K562 (cell line): ENCODE results near the gene VPS13D. TPM values are rescaled to one million over a fixed set of nuclear protein-coding genes. Genes with fewer than 3 reads are reported as not detected.

Experiments
- CTCFL ChIP-seq: IDR thresholded peaks from 2 replicates; pipeline ENCODE4 v1.6.1; 2011; ENCODE audit warnings: borderline replicate concordance, low read depth, mild to moderate bottlenecking, moderate library complexity, low read length; ENCODE audit not compliant: insufficient read depth, poor library complexity, severe bottlenecking
- FOXK2 ChIP-seq, 2 experiments: fragments of 450-650 bp; IDR thresholded peaks in 1 of 2; conservative IDR thresholded peaks in 1 of 2; 2 replicates each; pipeline ENCODE4 v1.6.1; 2016; ENCODE audit warnings: low read depth in 2 of 2, mild to moderate bottlenecking in 1 of 2
- HNRNPUL1 ChIP-seq: fragments of 200-400 bp; formaldehyde crosslinking; IDR thresholded peaks from 2 replicates; pipeline ENCODE4 v1.6.1; 2017; ENCODE audit warnings: low read length
- IRF1 ChIP-seq: sonication (generic); formaldehyde crosslinking; IDR thresholded peaks from 2 replicates; pipeline ENCODE4 v1.8.0; 2022; ENCODE audit warnings: missing genetic modification reagents, mild to moderate bottlenecking, borderline replicate concordance
- KAT2B ChIP-seq: IDR thresholded peaks from one replicate; pipeline ENCODE4 v1.6.1; 2012; ENCODE audit warnings: low read depth, mild to moderate bottlenecking, control low read depth, inconsistent platforms, low read length, moderate library complexity
- SAFB ChIP-seq: fragments of 200-400 bp; formaldehyde crosslinking; IDR thresholded peaks from 2 replicates; pipeline ENCODE4 v1.6.1; 2017; ENCODE audit warnings: low read depth, low read length, borderline replicate concordance
- SMAD4 ChIP-seq: fragments of 250-450 bp; sonication (Bioruptor Pico); conservative IDR thresholded peaks from 2 replicates; pipeline ENCODE4 v1.8.0; 2021; ENCODE audit warnings: inconsistent platforms, mild to moderate bottlenecking, moderate library complexity
- SRSF1 ChIP-seq: fragments of 200-400 bp; formaldehyde crosslinking; IDR thresholded peaks from 2 replicates; pipeline ENCODE4 v1.6.1; 2017; ENCODE audit warnings: mild to moderate bottlenecking, low read depth, low read length, moderate library complexity
- THAP12 ChIP-seq: fragments of 250-450 bp; sonication (Bioruptor Pico); IDR thresholded peaks from 2 replicates; pipeline ENCODE4 v1.9.0; 2021; ENCODE audit warnings: mild to moderate bottlenecking, inconsistent platforms
- ZC3H4 ChIP-seq: sonication (generic); formaldehyde crosslinking; IDR thresholded peaks from 2 replicates; pipeline ENCODE4 v1.9.0; 2021; ENCODE audit warnings: missing genetic modification reagents, borderline replicate concordance
- ZNF263 ChIP-seq: sonication (generic); formaldehyde crosslinking; IDR thresholded peaks from 2 replicates; pipeline ENCODE4 v1.8.0; 2022; ENCODE audit warnings: mild to moderate bottlenecking, missing genetic modification reagents, borderline replicate concordance
- polyA plus RNA-seq, 8 experiments: library from polyadenylated mRNA; depleted of rRNA in 4 of 8; stranded (reverse) in 5 of 8; unstranded in 3 of 8; fragments of >200 nt; fragmentation: Nextera tagmentation in 2 of 8; fragmentation: Illumina TruSeq in 1 of 8; extraction: Ambion mirVana in 2 of 8; extraction: Trizol in 1 of 8; gene quantifications; 2 replicates each; pipeline versions ENCODE4 v1.2.1 to v1.2.3, GENCODE V29; 2011 to 2014; ENCODE audit warnings: inconsistent platforms in 1 of 8, missing spikeins in 1 of 8
- total RNA-seq, 7 experiments: library from RNA; depleted of rRNA in 6 of 7; stranded (reverse); fragments of >200 nt in 6 of 7; fragmentation: Illumina TruSeq in 2 of 7; extraction: Trizol in 2 of 7; gene quantifications; 2 replicates each; pipeline versions ENCODE4 v1.2.1 to v1.2.3, GENCODE V29; 2011 to 2021; ENCODE audit warnings: low replicate concordance in 1 of 7
- TF ChIP-seq, protein P1 (sequence below): fragments of 250-450 bp; sonication (Bioruptor Pico); IDR thresholded peaks from 2 replicates; pipeline ENCODE4 v1.5.0; 2020; ENCODE audit warnings: mild to moderate bottlenecking
- TF ChIP-seq, protein P2 (sequence below): fragments of 150-350 bp; IDR thresholded peaks from 2 replicates; pipeline ENCODE4 v1.6.1; 2014; ENCODE audit warnings: low read depth, mild to moderate bottlenecking, low read length, borderline replicate concordance
- TF ChIP-seq, protein P3 (sequence below): fragments of 450-650 bp; formaldehyde crosslinking; IDR thresholded peaks from 2 replicates; pipeline ENCODE4 v1.4.0; 2020; ENCODE audit warnings: mild to moderate bottlenecking

The VPS13D gene
- total and polyA plus RNA-seq, 9 of the 15 experiments (the other 6 are each of a cell fraction or from before 2014, with no cell fraction given), result 6.1 to 51.5 (median 38.5) TPM

- TF ChIP-seq HNRNPUL1 (no peak), THAP12 (CRISPR knock-in tag) (no peak), FOXK2 (conservative IDR thresholded peaks at IDR 0.05 in 1 of 2, IDR thresholded peaks at IDR 0.05 in 1 of 2; ENCODE audit: low read depth in 2 of 2) (no peak), IRF1 (no peak), CTCFL (peak; percentile 20), SMAD4 (CRISPR knock-in tag) (peak; percentile 67), ZC3H4 (CRISPR knock-in tag) (no peak), KAT2B (no peak), SRSF1 (no peak), SAFB (no peak), ZNF263 (CRISPR knock-in tag) (no peak)
- TF ChIP-seq, protein P1, sequence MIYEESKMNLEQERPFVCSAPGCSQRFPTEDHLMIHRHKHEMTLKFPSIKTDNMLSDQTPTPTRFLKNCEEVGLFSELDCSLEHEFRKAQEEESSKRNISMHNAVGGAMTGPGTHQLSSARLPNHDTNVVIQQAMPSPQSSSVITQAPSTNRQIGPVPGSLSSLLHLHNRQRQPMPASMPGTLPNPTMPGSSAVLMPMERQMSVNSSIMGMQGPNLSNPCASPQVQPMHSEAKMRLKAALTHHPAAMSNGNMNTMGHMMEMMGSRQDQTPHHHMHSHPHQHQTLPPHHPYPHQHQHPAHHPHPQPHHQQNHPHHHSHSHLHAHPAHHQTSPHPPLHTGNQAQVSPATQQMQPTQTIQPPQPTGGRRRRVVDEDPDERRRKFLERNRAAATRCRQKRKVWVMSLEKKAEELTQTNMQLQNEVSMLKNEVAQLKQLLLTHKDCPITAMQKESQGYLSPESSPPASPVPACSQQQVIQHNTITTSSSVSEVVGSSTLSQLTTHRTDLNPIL (CRISPR knock-in tag), result no peak
- TF ChIP-seq, protein P2, sequence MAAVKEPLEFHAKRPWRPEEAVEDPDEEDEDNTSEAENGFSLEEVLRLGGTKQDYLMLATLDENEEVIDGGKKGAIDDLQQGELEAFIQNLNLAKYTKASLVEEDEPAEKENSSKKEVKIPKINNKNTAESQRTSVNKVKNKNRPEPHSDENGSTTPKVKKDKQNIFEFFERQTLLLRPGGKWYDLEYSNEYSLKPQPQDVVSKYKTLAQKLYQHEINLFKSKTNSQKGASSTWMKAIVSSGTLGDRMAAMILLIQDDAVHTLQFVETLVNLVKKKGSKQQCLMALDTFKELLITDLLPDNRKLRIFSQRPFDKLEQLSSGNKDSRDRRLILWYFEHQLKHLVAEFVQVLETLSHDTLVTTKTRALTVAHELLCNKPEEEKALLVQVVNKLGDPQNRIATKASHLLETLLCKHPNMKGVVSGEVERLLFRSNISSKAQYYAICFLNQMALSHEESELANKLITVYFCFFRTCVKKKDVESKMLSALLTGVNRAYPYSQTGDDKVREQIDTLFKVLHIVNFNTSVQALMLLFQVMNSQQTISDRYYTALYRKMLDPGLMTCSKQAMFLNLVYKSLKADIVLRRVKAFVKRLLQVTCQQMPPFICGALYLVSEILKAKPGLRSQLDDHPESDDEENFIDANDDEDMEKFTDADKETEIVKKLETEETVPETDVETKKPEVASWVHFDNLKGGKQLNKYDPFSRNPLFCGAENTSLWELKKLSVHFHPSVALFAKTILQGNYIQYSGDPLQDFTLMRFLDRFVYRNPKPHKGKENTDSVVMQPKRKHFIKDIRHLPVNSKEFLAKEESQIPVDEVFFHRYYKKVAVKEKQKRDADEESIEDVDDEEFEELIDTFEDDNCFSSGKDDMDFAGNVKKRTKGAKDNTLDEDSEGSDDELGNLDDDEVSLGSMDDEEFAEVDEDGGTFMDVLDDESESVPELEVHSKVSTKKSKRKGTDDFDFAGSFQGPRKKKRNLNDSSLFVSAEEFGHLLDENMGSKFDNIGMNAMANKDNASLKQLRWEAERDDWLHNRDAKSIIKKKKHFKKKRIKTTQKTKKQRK, result no peak
- TF ChIP-seq, protein P3, sequence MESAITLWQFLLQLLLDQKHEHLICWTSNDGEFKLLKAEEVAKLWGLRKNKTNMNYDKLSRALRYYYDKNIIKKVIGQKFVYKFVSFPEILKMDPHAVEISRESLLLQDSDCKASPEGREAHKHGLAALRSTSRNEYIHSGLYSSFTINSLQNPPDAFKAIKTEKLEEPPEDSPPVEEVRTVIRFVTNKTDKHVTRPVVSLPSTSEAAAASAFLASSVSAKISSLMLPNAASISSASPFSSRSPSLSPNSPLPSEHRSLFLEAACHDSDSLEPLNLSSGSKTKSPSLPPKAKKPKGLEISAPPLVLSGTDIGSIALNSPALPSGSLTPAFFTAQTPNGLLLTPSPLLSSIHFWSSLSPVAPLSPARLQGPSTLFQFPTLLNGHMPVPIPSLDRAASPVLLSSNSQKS (CRISPR knock-in tag), result no peak
Observed at GRCh38 chr1:12208764-12209494, 20.9 kb upstream of the VPS13D start (continued).
